Neural progenitor cell (in vitro differentiated cells): Measurements from ENCODE around the gene PLCH2.

ENCODE experiments used
- EZH2 ChIP-seq: fragments of 200-600 bp; sonication (generic); IDR thresholded peaks from 2 replicates; pipeline ENCODE4 v1.6.1; 2017; ENCODE audit warnings: antibody characterized with exemption, mild to moderate bottlenecking, moderate library complexity
- TF ChIP-seq, protein P1 (sequence below): fragments of 200-600 bp; sonication (generic); IDR thresholded peaks from 2 replicates; pipeline ENCODE4 v1.5.1; 2017; ENCODE audit warnings: antibody characterized with exemption, mild to moderate bottlenecking

DNA sequence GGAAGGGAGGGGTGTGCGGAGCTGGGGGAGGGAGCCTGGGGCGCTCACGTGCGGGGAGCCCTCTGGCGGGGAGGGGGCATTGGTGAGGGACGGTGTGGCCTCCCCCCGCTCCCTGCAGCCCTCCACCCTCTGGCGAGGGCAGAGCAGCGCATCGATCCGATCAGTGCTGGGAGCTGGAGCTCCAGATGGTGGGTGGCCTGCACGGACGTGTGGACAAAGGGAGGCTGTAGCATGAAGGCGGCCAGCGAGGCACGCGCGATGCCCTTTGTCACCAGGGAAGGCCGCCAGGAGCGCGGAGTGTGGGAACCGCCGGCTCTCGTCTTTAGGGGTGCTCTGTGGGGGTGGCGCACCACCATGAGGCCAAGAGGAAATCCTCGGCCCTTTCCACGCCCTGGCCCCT, 59.4 kb downstream of the PLCH2 start:
- TF ChIP-seq, protein P1, sequence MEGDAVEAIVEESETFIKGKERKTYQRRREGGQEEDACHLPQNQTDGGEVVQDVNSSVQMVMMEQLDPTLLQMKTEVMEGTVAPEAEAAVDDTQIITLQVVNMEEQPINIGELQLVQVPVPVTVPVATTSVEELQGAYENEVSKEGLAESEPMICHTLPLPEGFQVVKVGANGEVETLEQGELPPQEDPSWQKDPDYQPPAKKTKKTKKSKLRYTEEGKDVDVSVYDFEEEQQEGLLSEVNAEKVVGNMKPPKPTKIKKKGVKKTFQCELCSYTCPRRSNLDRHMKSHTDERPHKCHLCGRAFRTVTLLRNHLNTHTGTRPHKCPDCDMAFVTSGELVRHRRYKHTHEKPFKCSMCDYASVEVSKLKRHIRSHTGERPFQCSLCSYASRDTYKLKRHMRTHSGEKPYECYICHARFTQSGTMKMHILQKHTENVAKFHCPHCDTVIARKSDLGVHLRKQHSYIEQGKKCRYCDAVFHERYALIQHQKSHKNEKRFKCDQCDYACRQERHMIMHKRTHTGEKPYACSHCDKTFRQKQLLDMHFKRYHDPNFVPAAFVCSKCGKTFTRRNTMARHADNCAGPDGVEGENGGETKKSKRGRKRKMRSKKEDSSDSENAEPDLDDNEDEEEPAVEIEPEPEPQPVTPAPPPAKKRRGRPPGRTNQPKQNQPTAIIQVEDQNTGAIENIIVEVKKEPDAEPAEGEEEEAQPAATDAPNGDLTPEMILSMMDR: no peak
- no peak for TF ChIP-seq EZH2
